Measurements from ENCODE around the gene SYCP2L. TPM values are rescaled to one million over a fixed set of nuclear protein-coding genes. Genes with fewer than 3 reads are reported as not detected.
"Not testable (repeated sequence)": the region's sequence is repeated elsewhere in the genome, so short reads cannot be mapped to it uniquely, and the experiment has no call there.

The SYCP2L gene
- total RNA-seq, 6 experiments from 2014 or later, result 0.20 TPM; not detected in 5

- Histone ChIP-seq H3K9me3 (no peaks in the 10 kb centered on the region), H3K4me3 (no peak overlapping the region), H3K27me3 (no peaks in the 10 kb centered on the region), H3K4me1 (peaks cover 0 to 8% (median 0%) of the 10 kb centered on the region in 4 donors), H3K27ac (no peak overlapping the region), H3K36me3 (no peaks in the 10 kb centered on the region)
- intact Hi-C loops (cut with DNase I), result no loop called here
- DNase-seq (no peak), ATAC-seq (no peak)
- WGBS (ENCODE audit: insufficient coverage, low coverage, low lambda C conversion rate, missing lambda C conversion rate), result 29% methylated on average over 2 of the region's 2 CpGs
- TF ChIP-seq POLR2A (IDR thresholded peaks at IDR 0.05), result no peak
- TF ChIP-seq, protein P1, sequence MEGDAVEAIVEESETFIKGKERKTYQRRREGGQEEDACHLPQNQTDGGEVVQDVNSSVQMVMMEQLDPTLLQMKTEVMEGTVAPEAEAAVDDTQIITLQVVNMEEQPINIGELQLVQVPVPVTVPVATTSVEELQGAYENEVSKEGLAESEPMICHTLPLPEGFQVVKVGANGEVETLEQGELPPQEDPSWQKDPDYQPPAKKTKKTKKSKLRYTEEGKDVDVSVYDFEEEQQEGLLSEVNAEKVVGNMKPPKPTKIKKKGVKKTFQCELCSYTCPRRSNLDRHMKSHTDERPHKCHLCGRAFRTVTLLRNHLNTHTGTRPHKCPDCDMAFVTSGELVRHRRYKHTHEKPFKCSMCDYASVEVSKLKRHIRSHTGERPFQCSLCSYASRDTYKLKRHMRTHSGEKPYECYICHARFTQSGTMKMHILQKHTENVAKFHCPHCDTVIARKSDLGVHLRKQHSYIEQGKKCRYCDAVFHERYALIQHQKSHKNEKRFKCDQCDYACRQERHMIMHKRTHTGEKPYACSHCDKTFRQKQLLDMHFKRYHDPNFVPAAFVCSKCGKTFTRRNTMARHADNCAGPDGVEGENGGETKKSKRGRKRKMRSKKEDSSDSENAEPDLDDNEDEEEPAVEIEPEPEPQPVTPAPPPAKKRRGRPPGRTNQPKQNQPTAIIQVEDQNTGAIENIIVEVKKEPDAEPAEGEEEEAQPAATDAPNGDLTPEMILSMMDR (IDR thresholded peaks at IDR 0.05), result no peak
Observed at GRCh38 chr6:11002176-11002575, 115.3 kb downstream of the SYCP2L start.

- H3K27ac ChIP-seq; H3K27me3 ChIP-seq; DNase-seq; intact Hi-C loops (cut with DNase I); H3K9me3 ChIP-seq; ATAC-seq; H3K4me3 ChIP-seq; H3K36me3 ChIP-seq: not testable (repeated sequence)
- H3K4me1 ChIP-seq, result peaks cover 0 to 12% (median 2%) of the 10 kb centered on the region in 4 donors
- 83% methylated on average over 4 of the region's 5 CpGs for WGBS (ENCODE audit: insufficient coverage, low coverage, low lambda C conversion rate, missing lambda C conversion rate)
Observed at GRCh38 chr6:11003297-11003696, 116.4 kb downstream of the SYCP2L start.

DNA sequence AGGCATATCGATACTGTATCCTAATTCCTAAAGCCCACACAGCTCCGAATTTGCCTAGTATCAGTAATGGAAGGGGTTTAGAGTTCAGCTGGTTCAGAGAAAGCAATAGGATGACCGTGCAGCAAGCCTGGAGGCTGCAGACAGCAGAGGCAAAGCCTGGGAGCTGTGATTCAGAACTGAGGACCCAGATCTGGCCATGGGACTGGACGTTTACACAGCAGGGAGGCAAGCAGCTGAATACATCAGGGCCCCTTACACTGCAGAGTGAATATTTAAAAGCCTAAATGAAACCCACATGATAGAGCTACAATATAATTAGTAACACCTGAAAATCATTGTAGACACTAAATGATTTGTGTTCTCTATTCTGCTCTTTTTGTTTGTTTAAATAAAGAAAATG, 119.2 kb downstream of the SYCP2L start:
- H3K27me3 ChIP-seq, result no peaks in the 10 kb centered on the region
- H3K4me3 ChIP-seq, result no peak overlapping the region
- DNase-seq (no peak), ATAC-seq (no peak)
- intact Hi-C loops (cut with DNase I), result no loop called here
- H3K4me1 ChIP-seq, result peaks cover 0 to 10% (median 4%) of the 10 kb centered on the region in 4 donors
- WGBS (ENCODE audit: insufficient coverage, low coverage, low lambda C conversion rate, missing lambda C conversion rate), result 62% methylated on average over 3 of the region's 4 CpGs
- H3K36me3 ChIP-seq, result no peaks in the 10 kb centered on the region
- H3K27ac ChIP-seq, result no peak overlapping the region
- TF ChIP-seq POLR2A (IDR thresholded peaks at IDR 0.05), result no peak
- TF ChIP-seq, protein P1 (IDR thresholded peaks at IDR 0.05), result no peak
- H3K9me3 ChIP-seq, result no peaks in the 10 kb centered on the region

DNA sequence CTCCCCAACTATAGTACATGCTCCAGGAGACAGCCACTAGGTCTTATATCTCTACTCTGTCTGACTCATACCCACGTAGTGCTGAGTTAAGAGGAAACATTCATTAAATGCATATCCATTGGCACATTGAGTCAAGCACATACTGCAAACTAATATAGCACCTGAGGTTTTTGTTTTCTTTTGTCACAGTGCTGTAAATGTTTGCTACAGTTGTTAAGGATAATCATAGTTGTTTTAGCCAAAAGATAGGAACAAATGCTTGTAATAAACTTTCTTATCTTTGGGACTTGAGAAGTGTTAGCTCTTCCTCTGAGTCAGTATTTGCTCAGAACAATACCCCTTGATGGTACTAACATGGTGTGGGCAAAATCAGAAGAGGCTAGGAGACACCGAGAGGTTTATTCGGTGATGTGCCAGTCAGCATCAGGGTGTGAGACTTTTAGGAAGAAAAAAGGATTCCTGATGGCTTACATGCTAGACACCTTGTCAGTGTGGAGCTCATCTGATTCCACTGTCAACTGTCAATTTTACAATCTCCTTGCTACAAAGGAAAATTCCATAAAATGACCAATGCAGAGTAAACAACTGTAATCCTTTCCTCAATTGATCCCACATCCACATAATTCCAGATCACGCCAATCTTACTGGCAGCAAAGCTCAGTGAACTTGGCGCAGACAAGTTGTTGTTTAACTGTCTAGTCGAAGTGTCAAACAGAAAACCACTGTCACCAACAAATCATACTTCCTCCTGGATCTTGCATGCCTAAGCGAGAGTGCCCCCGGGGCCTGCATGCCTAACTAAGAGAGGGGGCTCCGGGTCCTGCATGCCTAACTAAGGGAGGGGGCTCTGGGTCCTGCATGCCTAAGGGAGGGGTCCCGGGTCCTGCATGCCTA, 121.1 kb downstream of the SYCP2L start:
- ATAC-seq (peak; percentile 22 to 54 (median 26)), DNase-seq (no peak)
- H3K36me3 ChIP-seq, result no peaks in the 10 kb centered on the region
- H3K27ac ChIP-seq, result no peak overlapping the region
- WGBS (ENCODE audit: insufficient coverage, low coverage, low lambda C conversion rate, missing lambda C conversion rate), result 38% methylated on average over 10 of the region's 10 CpGs
- no peak for TF ChIP-seq POLR2A (IDR thresholded peaks at IDR 0.05)
- TF ChIP-seq, protein P1 (IDR thresholded peaks at IDR 0.05), result no peak
- H3K9me3 ChIP-seq, result no peaks in the 10 kb centered on the region
- H3K27me3 ChIP-seq, result no peaks in the 10 kb centered on the region
- H3K4me1 ChIP-seq, result peaks cover 0 to 21% (median 8%) of the 10 kb centered on the region in 4 donors
- no peak overlapping the region for H3K4me3 ChIP-seq
- intact Hi-C loops (cut with DNase I), result no loop called here

GRCh38 chr6:11008821-11009220, 122.0 kb downstream of the SYCP2L start:
- no peak overlapping the region for H3K4me3 ChIP-seq
- ATAC-seq, result no peak

More at GRCh38 chr6:11008821-11009220, 122.0 kb downstream of the SYCP2L start:
- Histone ChIP-seq H3K9me3 (no peaks in the 10 kb centered on the region), H3K27ac (no peak overlapping the region), H3K4me1 (peaks cover 0 to 24% (median 8%) of the 10 kb centered on the region in 4 donors), H3K27me3 (no peaks in the 10 kb centered on the region), H3K36me3 (no peaks in the 10 kb centered on the region)
- DNase-seq, result no peak
- TF ChIP-seq, protein P1 (IDR thresholded peaks at IDR 0.05), result no peak
- no peak for TF ChIP-seq POLR2A (IDR thresholded peaks at IDR 0.05)
- intact Hi-C loops (cut with DNase I), result no loop called here
- WGBS (ENCODE audit: insufficient coverage, low coverage, low lambda C conversion rate, missing lambda C conversion rate), result 50% methylated on average over 1 of the region's 1 CpG
